Chondrocyte (in vitro differentiated cells): Measurements from ENCODE around the gene MAP4K3. TPM values are rescaled to one million over a fixed set of nuclear protein-coding genes. Genes with fewer than 3 reads are reported as not detected.
"Not testable (repeated sequence)": the region's sequence is repeated elsewhere in the genome, so short reads cannot be mapped to it uniquely, and the experiment has no call there.

ENCODE experiments used
- DNase-seq: peaks from one replicate; pipeline ENCODE4 v3.0.0; 2021; ENCODE audit warnings: mixed read lengths, low spot score
- H3K27ac Mint-ChIP-seq: one replicate; pipeline ENCODE4 v1.8.0; 2021; ENCODE audit warnings: mild to moderate bottlenecking, moderate library complexity, mixed read lengths; ENCODE audit not compliant: unreplicated experiment
- H3K27me3 Mint-ChIP-seq: 2 replicates; pipeline ENCODE4 v1.8.0; 2021; ENCODE audit warnings: low read depth, mixed read lengths
- H3K36me3 Mint-ChIP-seq: 2 replicates; pipeline ENCODE4 v1.8.0; 2021; ENCODE audit warnings: low read depth, mixed read lengths
- H3K4me1 Mint-ChIP-seq: 2 replicates; pipeline ENCODE4 v1.8.0; 2021; ENCODE audit warnings: low read depth, mild to moderate bottlenecking, mixed read lengths
- H3K4me3 Mint-ChIP-seq: one replicate; pipeline ENCODE4 v1.8.0; 2021; ENCODE audit warnings: mild to moderate bottlenecking, moderate library complexity, mixed read lengths; ENCODE audit not compliant: unreplicated experiment
- H3K9me3 Mint-ChIP-seq: 2 replicates; pipeline ENCODE4 v1.8.0; 2021; ENCODE audit warnings: low read depth, mixed read lengths
- total RNA-seq: library from RNA; stranded (reverse); gene quantifications from 3 replicates; pipeline ENCODE4 v1.2.1, GENCODE V29; 2021
- TF ChIP-seq, protein P1 (sequence below): fragments of 200-600 bp; sonication (generic); IDR thresholded peaks from 2 replicates; pipeline ENCODE4 v1.5.0; 2021; ENCODE audit warnings: antibody characterized with exemption, mild to moderate bottlenecking, moderate library complexity

MAP4K3 gene
- total RNA-seq, 1 donor from 2014 or later, result 35.3 TPM

DNA sequence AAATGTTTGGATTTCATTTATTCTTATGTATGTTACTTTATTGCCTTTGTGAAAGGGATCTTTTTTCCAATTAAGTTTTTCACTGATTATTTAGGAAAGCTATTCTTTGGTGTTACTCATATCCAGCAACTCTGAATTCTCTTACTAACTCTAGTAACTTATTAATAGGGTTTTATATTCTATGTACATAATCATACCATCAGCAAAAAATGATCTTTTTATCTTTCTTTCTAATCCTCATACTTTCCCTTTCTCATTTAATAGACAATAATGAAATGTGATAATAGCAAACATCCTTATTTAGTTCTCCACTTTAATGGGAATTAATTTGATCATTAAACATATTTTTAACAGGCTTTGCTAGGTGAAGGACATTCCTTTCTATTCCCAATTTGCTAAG, 181.0 kb downstream of the MAP4K3 start:
- Mint-ChIP-seq H3K27me3 (no peaks in the 10 kb centered on the region), H3K9me3 (peaks cover 7% of the 10 kb centered on the region)
- TF ChIP-seq, protein P1, sequence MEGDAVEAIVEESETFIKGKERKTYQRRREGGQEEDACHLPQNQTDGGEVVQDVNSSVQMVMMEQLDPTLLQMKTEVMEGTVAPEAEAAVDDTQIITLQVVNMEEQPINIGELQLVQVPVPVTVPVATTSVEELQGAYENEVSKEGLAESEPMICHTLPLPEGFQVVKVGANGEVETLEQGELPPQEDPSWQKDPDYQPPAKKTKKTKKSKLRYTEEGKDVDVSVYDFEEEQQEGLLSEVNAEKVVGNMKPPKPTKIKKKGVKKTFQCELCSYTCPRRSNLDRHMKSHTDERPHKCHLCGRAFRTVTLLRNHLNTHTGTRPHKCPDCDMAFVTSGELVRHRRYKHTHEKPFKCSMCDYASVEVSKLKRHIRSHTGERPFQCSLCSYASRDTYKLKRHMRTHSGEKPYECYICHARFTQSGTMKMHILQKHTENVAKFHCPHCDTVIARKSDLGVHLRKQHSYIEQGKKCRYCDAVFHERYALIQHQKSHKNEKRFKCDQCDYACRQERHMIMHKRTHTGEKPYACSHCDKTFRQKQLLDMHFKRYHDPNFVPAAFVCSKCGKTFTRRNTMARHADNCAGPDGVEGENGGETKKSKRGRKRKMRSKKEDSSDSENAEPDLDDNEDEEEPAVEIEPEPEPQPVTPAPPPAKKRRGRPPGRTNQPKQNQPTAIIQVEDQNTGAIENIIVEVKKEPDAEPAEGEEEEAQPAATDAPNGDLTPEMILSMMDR, result no peak

DNA sequence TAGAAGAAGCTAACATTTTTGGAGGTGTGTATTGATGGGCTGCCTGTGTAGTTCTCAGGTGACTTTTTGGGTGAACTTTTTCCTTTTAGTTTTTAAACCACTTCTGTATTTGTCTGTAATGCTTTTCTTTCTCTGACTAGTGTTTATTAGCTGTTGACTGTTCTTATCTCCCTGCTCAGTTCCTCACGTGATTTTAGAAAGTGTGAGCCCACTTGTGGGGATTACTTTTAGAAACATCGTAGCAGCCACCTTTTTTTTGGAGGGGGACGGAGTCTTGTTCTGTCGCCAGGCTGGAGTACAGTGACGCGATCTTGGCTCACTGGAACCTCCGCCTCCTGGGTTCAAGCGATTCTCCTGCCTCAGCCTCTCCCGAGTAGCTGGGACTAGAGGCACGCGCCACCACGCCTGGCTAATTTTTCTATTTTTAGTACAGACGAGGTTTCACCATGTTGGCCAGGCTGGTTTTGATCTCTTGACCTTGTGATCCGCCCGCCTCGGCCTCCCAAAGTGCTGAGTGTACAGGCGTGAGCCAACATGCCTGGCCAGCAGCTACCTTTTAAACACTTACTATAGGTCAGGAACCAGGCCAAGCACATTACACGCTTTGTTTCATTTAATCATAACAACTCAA, 184.1 kb downstream of the MAP4K3 start:
- Mint-ChIP-seq H3K36me3 (peaks cover 28% of the 10 kb centered on the region), H3K4me3 (no peak overlapping the region), H3K27me3 (no peaks in the 10 kb centered on the region), H3K9me3 (peaks cover 7% of the 10 kb centered on the region), H3K27ac (peak overlapping the region; percentile 24), H3K4me1 (no peaks in the 10 kb centered on the region)
- DNase-seq, result no peak
- TF ChIP-seq, protein P1, result no peak

More for the DNA sequence above, 181.0 kb downstream of the MAP4K3 start:
- Mint-ChIP-seq H3K27ac (no peak overlapping the region), H3K36me3 (peaks cover 31% of the 10 kb centered on the region), H3K4me1 (no peaks in the 10 kb centered on the region), H3K4me3 (no peak overlapping the region)
- DNase-seq, result no peak

DNA sequence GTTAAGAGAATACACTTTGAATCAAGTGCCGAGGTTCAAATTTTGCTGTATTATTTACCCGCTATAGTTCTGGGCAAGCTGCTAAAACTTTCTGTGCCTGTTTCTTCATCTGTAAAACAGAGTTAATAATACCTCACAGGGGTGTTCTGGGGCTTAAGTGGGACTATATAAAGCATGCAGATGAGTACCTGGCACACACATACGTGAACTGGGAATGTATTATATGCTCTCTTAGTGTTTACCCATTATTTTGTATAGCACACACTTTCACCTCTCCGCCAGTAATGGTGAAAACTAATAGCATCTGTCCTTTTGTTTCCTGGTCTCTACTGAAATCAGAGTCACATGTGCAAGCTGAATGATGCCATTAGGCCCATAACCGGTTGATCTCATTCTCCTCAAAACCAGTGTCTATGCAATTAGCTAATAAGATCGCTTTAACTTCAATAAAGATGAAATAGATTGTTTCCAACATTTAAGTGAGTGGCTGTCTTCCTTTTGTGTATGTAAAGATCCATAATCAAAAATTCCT, 189.5 kb downstream of the MAP4K3 start:
- Mint-ChIP-seq H3K4me3 (no peak overlapping the region), H3K4me1 (no peaks in the 10 kb centered on the region), H3K27ac (no peak overlapping the region), H3K27me3 (no peaks in the 10 kb centered on the region), H3K9me3 (no peaks in the 10 kb centered on the region), H3K36me3 (peaks cover 11% of the 10 kb centered on the region)
- DNase-seq, result no peak
- TF ChIP-seq, protein P1, result no peak

DNA sequence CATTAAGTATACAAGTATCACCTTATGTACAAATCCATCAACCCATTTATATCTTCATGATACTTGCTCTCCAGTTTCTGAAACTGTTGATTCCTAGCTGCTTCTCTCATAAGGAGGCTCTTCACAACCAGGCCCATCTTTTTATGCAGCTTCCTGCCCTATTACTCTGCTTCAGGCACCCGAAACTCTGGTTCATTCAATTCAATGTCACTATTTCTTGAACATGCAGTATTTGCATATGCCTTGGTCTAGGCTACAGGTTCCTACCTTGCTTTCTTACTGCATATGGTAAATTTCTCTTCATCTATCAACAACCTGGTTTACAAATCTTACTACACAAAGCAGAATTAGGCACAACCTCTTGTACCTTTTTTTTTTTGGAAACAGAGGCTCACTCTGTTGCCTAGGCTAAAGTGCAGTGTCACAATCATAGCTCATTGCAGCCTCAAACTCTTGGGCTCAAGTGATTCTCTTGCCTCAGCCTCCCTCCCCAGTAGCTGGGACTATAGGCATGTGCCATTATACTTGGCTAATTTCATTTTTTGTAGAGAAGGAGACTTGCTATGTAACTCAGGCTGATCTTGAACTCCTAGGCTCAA, 190.6 kb downstream of the MAP4K3 start:
- no peak overlapping the region for H3K4me3 Mint-ChIP-seq
- no peaks in the 10 kb centered on the region for H3K4me1 Mint-ChIP-seq
- TF ChIP-seq, protein P1, result no peak
- no peaks in the 10 kb centered on the region for H3K27me3 Mint-ChIP-seq
- DNase-seq, result no peak
- H3K36me3 Mint-ChIP-seq, result peaks cover 9% of the 10 kb centered on the region
- H3K27ac Mint-ChIP-seq, result no peak overlapping the region
- no peaks in the 10 kb centered on the region for H3K9me3 Mint-ChIP-seq

DNA sequence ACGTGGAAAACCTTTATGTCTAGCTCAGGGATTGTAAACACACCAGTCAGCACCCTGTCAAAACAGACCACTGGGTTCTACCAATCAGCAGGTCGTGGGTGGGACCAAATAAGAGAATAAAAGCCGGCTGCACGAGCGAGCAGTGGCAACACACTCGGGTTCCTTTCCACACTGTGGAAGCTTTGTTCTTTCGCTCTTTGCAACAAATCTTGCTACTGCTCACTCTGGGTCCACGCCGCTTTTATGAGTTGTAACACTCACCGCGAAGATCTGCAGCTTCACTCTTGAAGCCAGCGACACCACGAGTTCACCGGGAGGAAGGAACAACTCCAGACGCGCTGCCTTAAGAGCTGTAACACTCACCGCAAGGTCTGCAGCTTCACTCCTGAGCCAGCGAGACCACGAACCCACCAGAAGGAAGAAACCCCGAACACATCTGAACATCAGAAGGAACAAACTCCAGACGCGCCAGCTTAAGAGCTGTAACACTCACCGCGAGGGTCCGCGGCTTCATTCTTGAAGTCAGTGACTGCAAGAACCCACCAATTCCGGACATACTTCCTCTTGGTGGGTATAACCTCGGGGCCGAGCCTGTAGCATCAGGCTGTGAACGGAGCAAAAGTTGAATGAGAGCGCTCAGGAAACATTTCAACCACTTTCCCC, 192.0 kb downstream of the MAP4K3 start:
- not testable (repeated sequence) for H3K4me3 Mint-ChIP-seq, H3K27ac Mint-ChIP-seq, H3K4me1 Mint-ChIP-seq, DNase-seq, H3K36me3 Mint-ChIP-seq, H3K27me3 Mint-ChIP-seq, H3K9me3 Mint-ChIP-seq

DNA sequence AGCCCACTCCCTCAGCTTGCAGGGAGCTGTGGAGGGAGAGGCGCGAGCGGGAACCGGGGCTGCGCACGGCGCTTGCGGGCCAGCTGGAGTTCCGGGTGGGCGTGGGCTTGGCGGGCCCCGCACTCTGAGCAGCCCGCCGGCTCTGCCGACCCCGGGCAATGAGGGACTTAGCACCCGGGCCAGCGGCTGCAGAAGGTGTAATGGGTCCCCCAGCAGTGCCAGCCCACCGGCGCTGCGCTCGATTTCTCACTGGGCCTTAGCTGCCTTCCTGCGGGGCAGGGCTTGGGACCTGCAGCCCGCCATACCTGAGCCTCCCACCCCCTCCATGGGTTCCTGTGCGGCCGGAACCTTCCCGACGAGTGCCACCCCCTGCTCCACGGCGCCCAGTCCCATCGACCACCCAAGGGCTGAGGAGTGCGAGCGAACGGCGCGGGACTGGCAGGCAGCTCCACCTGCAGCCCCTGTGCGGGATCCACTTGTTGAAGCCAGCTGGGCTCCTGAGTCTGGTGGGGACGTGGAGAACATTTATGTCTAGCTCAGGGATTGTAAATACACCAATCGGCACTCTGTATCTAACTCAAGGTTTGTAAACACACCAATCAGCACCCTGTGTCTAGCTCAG, 192.7 kb downstream of the MAP4K3 start:
- not testable (repeated sequence) for H3K4me3 Mint-ChIP-seq, H3K27me3 Mint-ChIP-seq, H3K4me1 Mint-ChIP-seq, H3K36me3 Mint-ChIP-seq, H3K27ac Mint-ChIP-seq, H3K9me3 Mint-ChIP-seq, DNase-seq
